ENCODE measurements around the gene TMEM151B.

Gene TMEM151B

GRCh38 chr6:44285552-44286284 lies 15.5 kb downstream of the TMEM151B start:
- DNase-seq: no peak

GRCh38 chr6:44286285-44286565 lies 16.0 kb downstream of the TMEM151B start:
- no peak for DNase-seq

GRCh38 chr6:44286747-44287146 lies 16.5 kb downstream of the TMEM151B start:
- DNase-seq: no peak

- DNase-seq: no peak
These were observed 19.5 kb downstream of the TMEM151B start for GRCh38 chr6:44289726-44290260.

GRCh38 chr6:44291841-44292240 lies 21.6 kb downstream of the TMEM151B start:
- DNase-seq: no peak

GRCh38 chr6:44292661-44293365 lies 22.6 kb downstream of the TMEM151B start:
- DNase-seq: no peak

- DNase-seq: no peak
These were observed 24.9 kb downstream of the TMEM151B start for GRCh38 chr6:44294832-44295791.

GRCh38 chr6:44297063-44298038 lies 27.1 kb downstream of the TMEM151B start:
- no peak for DNase-seq

GRCh38 chr6:44298055-44298803 lies 28.0 kb downstream of the TMEM151B start:
- DNase-seq: no peak

GRCh38 chr6:44298864-44299263 lies 28.6 kb downstream of the TMEM151B start:
- no peak for DNase-seq

GRCh38 chr6:44300292-44300823 lies 30.1 kb downstream of the TMEM151B start:
- DNase-seq: no peak

GRCh38 chr6:44301106-44301505 lies 30.9 kb downstream of the TMEM151B start:
- no peak for DNase-seq

GRCh38 chr6:44301782-44302564 lies 31.7 kb downstream of the TMEM151B start:
- no peak for DNase-seq

GRCh38 chr6:44302856-44303255 lies 32.6 kb downstream of the TMEM151B start:
- DNase-seq: no peak

- no peak for DNase-seq
These were observed 33.6 kb downstream of the TMEM151B start for GRCh38 chr6:44303842-44304241.

GRCh38 chr6:44304282-44305199 lies 34.3 kb downstream of the TMEM151B start:
- no peak for DNase-seq

GRCh38 chr6:44305200-44305725 lies 35.0 kb downstream of the TMEM151B start:
- no peak for DNase-seq

- no peak for DNase-seq
These were observed 36.5 kb downstream of the TMEM151B start for GRCh38 chr6:44306710-44307109.

GRCh38 chr6:44307217-44307616 lies 37.0 kb downstream of the TMEM151B start:
- DNase-seq: no peak

Data from GF-D8 (cell line).